HEK293T (cell line): ENCODE results near the gene PSMB3.

Experiments
- FOXK2 ChIP-seq: fragments of 450-650 bp; IDR thresholded peaks from 2 replicates; pipeline ENCODE4 v1.6.1; 2016; ENCODE audit warnings: mild to moderate bottlenecking
- FOXM1 ChIP-seq: fragments of 450-650 bp; IDR thresholded peaks from 2 replicates; pipeline ENCODE4 v1.6.1; 2017; ENCODE audit warnings: mild to moderate bottlenecking, borderline replicate concordance
- SUZ12 ChIP-seq: fragments of 450-650 bp; IDR thresholded peaks from 2 replicates; pipeline ENCODE4 v1.6.1; 2016; ENCODE audit warnings: mild to moderate bottlenecking
- TF ChIP-seq, protein P1 (sequence below): fragments of 450-650 bp; IDR thresholded peaks from 2 replicates; pipeline ENCODE4 v1.6.1; 2016

GRCh38 chr17:38712593-38712992, 39.9 kb upstream of the PSMB3 start:
- TF ChIP-seq SUZ12: no peak
- TF ChIP-seq FOXM1: no peak
- no peak for TF ChIP-seq FOXK2
- TF ChIP-seq, protein P1, sequence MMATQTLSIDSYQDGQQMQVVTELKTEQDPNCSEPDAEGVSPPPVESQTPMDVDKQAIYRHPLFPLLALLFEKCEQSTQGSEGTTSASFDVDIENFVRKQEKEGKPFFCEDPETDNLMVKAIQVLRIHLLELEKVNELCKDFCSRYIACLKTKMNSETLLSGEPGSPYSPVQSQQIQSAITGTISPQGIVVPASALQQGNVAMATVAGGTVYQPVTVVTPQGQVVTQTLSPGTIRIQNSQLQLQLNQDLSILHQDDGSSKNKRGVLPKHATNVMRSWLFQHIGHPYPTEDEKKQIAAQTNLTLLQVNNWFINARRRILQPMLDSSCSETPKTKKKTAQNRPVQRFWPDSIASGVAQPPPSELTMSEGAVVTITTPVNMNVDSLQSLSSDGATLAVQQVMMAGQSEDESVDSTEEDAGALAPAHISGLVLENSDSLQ: no peak
